ENCODE results near the gene ATAT1.

Gene ATAT1

DNA sequence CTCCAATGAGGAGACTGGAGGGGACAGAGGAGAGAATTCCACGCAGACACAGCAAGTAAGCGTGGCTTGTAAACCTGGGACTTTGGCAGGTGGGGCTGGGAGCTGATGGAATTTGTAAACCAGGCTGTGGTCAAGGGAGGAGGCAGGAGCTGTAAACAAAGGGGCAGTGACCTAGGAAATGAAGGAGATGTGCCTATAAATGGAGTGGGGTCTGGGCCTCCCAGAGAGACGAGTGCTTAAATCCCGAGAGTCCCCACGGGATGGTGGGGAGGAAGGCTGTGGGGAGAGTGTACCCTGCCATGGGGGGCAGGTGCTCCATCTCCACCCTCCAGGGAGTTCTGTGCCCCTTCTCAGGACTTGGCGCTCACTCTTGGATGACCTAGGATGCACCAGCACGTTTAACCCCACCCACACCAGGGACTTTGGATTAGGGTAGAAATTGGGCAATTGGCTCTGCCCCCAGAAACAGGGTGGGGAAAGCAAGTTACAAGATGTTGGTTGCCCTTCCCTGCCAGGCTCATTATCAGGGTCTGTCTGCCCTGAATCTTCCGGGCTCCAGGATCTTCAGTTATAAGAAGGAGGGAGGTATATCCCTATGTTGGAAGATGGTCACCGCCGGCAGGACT lies 50.1 kb downstream of the ATAT1 start:
- Mint-ChIP-seq H3K27ac (no peak overlapping the region), H3K4me3 (no peak overlapping the region), H3K4me1 (peaks cover 37% of the 10 kb centered on the region), H3K36me3 (ENCODE audit: low read depth) (peaks cover 37% of the 10 kb centered on the region), H3K9me3 (no peaks in the 10 kb centered on the region), H3K27me3 (ENCODE audit: low read depth, poor library complexity) (peaks cover 9% of the 10 kb centered on the region)
- no peak for DNase-seq
- TF ChIP-seq, protein P1, sequence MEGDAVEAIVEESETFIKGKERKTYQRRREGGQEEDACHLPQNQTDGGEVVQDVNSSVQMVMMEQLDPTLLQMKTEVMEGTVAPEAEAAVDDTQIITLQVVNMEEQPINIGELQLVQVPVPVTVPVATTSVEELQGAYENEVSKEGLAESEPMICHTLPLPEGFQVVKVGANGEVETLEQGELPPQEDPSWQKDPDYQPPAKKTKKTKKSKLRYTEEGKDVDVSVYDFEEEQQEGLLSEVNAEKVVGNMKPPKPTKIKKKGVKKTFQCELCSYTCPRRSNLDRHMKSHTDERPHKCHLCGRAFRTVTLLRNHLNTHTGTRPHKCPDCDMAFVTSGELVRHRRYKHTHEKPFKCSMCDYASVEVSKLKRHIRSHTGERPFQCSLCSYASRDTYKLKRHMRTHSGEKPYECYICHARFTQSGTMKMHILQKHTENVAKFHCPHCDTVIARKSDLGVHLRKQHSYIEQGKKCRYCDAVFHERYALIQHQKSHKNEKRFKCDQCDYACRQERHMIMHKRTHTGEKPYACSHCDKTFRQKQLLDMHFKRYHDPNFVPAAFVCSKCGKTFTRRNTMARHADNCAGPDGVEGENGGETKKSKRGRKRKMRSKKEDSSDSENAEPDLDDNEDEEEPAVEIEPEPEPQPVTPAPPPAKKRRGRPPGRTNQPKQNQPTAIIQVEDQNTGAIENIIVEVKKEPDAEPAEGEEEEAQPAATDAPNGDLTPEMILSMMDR (IDR thresholded peaks at IDR 0.05): no peak

DNA sequence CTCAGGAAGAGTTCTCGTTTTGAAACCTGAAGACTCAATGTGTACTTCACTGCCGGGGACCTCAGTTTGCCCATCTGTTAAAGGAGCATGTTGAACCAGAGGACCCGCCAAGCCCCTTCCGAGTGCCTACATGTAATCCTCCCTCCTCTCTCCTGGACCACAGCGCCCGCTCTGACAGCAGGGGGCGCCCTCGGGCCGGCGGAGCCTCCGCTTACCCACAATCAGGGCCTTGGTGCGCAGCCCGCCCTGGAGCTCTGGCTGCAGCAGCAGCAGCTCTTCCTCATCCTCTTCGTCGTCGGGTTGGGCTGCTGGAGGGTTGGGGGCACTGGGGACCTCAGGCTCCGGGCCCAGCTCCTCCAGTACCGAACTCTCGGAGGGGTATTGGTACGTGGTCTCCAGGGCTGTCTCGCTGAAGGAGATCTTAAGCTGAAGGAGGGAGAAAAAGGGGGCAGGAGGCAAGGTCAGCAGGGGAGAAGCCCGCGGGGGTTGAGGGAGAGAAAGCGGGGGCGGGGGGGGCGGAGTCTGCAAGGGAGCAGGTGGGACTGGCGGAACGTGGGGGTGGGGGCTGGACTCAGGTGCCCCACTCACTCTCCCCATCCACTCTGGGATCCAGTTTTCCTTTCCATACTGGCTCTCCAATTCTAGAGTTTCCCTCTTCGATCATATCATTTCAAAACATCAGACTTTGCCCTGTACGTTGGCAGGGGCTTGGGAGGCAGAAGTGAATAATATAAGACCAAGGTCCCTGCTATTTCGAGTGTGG lies 52.5 kb downstream of the ATAT1 start:
- peaks cover 49% of the 10 kb centered on the region for H3K4me1 Mint-ChIP-seq
- DNase-seq: peak; percentile 91
- H3K36me3 Mint-ChIP-seq (ENCODE audit: low read depth): peaks cover 41% of the 10 kb centered on the region
- no peaks in the 10 kb centered on the region for H3K9me3 Mint-ChIP-seq
- H3K27ac Mint-ChIP-seq: no peak overlapping the region
- peaks cover 9% of the 10 kb centered on the region for H3K27me3 Mint-ChIP-seq (ENCODE audit: low read depth, poor library complexity)
- TF ChIP-seq, protein P1 (IDR thresholded peaks at IDR 0.05): peak; percentile 93
- peak overlapping the region; percentile 54 for H3K4me3 Mint-ChIP-seq

DNA sequence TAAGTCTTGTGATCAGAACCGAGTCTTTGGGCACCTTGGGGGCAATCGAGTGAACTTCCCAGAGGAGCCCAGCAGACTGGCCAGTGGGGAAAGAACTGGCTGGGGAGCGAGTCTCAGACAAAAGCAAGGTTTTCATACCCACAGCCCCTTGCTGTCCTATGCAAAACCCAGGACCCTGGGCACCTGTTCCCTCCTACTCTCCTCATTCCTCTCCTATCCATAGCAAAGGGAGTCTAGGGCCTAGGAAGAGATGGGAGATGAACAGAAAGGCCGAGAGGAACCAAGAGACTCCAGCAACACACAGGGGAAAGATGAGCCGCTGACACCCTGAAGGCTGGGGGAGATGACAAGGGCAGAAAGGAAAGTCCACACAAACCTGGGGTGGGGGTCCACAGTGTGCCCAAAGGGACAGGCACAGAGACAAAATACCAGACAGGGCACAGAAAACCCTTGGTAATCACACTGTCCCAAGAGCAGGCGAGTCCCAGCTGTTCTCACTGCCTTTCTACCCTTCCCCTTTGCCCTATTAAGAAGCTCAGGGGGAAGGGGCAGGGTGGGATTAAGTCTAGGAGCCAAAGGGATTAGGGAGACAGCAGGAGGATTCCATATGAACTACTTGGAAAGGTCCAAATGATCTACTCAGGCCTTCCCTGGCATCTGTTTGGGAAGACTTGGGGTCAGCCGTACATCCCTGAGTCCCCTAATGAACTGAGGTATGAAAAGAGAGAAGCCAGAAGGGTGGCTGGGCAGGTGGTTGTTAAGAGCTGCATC lies 53.3 kb downstream of the ATAT1 start:
- no peak for DNase-seq
- peaks cover 9% of the 10 kb centered on the region for H3K27me3 Mint-ChIP-seq (ENCODE audit: low read depth, poor library complexity)
- peaks cover 43% of the 10 kb centered on the region for H3K36me3 Mint-ChIP-seq (ENCODE audit: low read depth)
- H3K9me3 Mint-ChIP-seq: no peaks in the 10 kb centered on the region
- peaks cover 56% of the 10 kb centered on the region for H3K4me1 Mint-ChIP-seq
- H3K27ac Mint-ChIP-seq: no peak overlapping the region
- TF ChIP-seq, protein P1 (IDR thresholded peaks at IDR 0.05): no peak
- H3K4me3 Mint-ChIP-seq: peak overlapping the region; percentile 21

DNA sequence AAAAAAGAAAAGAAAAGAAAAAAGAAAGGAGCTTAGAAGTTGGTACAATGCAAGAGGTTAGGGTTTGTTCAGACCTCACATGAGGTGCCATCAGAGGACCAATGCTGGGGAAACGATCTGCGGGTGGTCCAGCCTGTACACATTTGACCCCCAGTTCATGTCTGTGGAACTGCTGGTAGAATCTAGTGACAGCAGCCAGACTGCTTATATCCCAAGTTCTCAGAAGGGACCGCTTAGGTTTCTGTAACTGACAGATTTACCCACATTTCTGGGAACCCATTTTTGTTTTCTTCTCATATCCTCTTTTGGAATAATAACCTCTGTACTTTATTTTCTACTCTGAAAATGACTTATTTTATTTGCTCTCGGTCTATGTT lies 55.1 kb downstream of the ATAT1 start:
- Mint-ChIP-seq H3K36me3 (ENCODE audit: low read depth) (peaks cover 37% of the 10 kb centered on the region), H3K4me3 (peak overlapping the region; percentile 87), H3K9me3 (no peaks in the 10 kb centered on the region), H3K4me1 (peaks cover 71% of the 10 kb centered on the region), H3K27ac (no peak overlapping the region), H3K27me3 (ENCODE audit: low read depth, poor library complexity) (peaks cover 9% of the 10 kb centered on the region)
- DNase-seq: no peak
- TF ChIP-seq, protein P1 (IDR thresholded peaks at IDR 0.05): no peak

DNA sequence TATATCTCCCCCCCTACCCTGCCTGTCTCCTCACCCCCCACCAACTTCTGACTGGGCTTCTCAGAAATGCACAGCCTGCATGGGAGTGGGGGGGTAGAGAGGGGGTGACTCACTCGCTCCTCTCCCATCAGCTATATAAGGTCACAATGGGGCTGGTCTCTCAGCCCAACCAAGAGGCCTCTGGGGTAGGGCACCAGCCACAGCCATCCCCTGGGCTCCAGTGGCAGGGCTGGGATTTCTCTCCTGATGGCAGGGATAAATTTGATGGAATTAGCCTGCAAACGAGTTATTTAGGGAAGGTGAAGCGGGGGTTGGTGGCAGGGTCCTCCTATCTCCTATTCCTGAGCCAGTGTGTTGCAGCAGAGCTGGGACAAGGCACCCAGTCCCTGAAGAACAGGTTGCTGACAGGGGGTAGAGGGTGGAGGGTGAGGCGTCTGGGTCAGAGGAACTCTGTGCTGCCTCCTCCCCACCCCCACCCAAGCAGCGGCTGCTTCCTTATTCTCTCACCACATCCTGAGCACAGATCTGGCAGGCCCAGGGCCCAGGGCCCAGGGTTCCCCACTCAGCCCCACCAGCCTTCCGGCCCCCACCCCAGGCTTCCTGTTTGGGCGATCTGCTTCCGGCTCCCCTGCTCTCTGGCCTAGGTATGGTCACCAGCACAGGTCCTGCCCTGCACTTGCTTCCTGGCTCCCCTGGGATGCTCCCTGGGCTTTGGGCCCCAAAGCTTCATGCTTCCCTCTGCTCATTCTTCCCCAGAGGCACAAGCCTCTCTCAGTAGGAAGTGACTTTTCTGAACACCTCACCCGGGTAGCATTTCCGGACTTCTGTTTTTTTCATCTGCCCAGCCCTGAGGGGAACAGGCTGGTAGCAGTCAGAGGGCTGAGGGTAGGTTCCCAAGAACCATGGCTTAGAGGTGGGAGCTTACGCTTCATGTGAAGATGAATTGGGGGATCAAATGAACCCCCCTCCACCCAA lies 55.8 kb downstream of the ATAT1 start:
- Mint-ChIP-seq H3K36me3 (ENCODE audit: low read depth) (peaks cover 34% of the 10 kb centered on the region), H3K9me3 (no peaks in the 10 kb centered on the region), H3K4me3 (peak overlapping the region; percentile 87), H3K4me1 (peaks cover 71% of the 10 kb centered on the region), H3K27me3 (ENCODE audit: low read depth, poor library complexity) (peaks cover 9% of the 10 kb centered on the region), H3K27ac (peak overlapping the region; percentile 88)
- TF ChIP-seq, protein P1 (IDR thresholded peaks at IDR 0.05): no peak
- DNase-seq: peak; percentile 33

Data from nephron progenitor cell (in vitro differentiated cells).